NCI-H1694 treated with DMSO at 0.1 percent for 48 hours (cell line): ENCODE measurements around the gene STIL.
"Not testable (repeated sequence)": the region's sequence is repeated elsewhere in the genome, so short reads cannot be mapped to it uniquely, and the experiment has no call there.

Source experiments
- DNase-seq: peaks from one replicate; lab custom pipeline; 2025; lab: John Stamatoyannopoulos, UW

The STIL gene

DNA sequence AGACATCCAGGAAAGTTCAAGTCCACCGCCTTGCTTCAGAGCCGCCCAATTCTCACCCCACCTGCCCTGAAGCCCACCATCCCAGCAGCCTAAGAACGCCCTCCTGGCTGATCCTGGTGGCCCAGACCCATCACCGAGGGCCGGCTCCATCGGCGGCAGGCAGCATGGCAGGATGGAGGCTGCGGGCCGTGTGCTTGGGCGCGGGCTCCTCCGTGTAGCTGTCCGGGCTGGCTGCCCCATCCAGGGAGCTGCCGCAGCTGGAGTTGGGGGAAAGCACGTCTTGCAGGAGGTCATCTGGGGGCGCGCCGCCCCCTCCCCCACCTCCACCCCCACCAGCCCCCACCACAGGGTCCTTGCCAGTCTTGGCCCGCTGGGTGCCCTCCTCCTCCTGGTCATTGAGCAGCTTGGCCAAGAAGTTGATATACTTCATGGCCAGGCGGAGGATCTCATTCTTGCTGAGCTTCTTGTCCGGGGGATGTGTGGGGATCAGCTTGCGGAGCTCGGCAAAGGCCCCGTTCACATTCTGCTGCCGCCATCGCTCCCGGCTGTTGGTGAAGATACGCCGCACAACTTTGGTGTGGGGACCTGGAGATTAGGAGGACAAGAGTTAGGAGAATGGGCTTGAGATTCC is 94.2 kb downstream of the STIL start:
- no peak for DNase-seq

DNA sequence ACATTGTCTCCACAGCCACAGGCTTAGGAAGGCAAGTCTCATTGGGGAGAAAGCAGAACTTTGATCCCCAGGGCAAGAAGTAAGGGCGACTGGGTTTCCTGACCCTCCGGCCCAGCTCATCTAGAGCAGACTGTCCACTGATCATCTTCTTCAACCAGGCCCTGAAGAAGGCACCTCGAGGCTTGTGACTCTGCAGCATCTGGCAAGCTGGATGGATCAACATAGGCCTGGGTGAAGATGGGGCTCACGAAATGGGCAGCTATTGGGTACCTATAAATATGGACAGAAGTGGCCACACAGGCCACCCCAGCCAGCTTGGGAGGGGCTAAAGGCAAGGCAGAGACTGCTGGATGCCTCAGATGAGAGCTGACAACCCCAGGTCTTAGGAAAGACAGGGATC is 94.9 kb downstream of the STIL start:
- no peak for DNase-seq

DNA sequence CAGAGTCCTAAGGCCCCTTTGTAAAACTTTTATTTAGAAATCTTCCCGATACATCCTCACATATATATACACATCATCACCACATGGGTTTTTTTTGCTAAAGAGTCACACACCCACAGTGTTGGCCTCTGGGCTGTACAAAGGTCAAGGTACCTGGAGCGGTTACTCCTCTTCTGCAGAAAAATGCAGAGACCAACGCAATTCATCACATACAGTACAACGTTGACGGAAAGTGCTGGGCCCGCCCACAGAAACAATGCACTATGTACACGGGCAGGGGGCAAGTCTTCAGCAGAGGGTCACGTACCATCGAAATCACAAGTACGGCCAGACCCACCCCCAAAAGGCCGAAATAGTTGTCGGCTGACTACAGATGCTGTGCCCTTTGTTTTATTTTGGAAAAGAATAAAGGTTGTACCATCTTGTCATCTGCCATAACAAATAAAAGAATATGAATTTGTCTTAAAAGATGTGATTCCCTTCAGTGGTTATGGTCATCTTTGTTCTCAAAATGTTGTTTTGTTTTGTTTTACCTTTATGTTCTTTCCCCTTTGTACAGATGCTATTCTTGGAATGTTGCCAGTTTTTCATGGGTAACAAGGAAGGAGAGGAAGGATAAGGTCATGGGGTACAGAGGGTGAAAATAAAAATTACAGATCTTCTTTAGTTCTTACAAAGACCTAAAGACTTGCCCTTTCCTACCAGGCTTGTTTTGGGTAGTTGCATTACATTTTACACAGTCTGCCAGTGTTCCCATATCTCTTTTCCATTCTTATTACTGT is 97.5 kb downstream of the STIL start:
- no peak for DNase-seq

DNA sequence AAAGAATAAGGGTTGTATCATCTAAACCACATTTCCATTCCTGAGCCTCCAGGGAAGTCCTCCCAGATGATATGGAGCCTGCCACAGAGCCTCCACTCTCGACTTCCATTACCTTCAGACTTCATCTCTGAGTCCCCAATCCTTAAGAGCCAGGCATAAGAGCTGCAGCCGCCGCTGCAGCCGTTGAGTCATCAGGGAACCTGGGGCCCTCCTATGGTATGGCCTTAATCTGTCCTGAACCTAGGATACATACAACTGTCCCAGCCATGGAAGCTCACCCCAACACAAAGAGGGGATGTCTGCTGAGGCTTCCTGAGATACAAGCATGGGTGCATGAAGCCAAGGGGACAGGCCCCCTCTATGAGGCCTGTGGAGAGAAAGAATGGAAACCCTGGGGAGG is 98.2 kb downstream of the STIL start:
- no peak for DNase-seq

DNA sequence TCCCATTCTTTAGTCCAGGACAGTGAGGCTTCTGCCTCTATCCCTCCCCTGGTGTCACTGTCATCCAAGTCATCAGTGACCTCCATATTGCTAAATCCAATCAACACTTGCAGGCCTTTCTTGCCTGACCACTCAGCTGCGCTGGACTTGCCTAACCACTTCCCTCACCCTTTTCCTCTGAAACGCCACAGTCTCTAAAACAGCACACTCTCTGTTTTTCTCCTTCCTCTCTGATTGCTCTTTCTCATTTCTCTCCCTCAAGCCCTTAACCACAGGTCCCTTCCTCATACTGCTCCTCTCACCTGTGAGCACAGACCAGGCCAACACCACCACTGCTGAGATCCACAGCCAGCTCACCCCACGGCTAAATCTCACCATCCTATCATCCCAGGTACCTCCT is 99.4 kb downstream of the STIL start:
- no peak for DNase-seq

DNA sequence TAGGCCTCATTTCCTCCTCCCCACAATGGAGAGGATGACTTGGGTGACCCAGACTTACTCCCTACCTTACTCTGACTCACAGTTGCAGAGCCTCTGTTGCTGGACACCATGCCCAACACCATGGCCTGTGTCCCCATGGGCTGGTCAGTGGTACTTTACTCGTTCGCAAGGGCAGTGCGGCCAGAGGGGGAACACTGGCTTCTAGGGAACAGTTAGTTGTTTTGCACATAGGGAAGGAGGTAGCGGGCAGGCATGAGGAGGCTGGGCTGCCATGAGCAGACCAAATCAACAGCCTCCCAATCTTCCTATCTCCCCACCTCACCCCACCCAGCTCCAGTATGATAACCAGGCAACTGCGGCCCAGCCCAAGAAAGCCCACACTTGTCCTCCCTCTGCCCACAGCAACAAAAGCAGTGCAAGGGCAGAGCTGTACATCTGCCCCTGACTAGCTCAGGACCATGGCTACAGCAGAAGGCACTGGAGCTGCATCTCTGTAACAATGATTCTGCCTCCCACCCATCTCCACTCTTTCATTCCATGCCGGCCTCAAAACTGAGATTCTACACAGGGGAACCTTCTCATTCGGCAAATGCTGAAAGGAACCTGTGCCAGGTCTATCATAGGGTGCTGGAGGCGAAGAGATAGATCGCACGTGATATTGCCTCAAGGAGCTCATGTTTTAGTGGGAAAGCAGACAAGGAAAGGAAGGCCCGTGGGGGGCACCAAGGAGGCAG is 100.5 kb downstream of the STIL start:
- DNase-seq = no peak

DNA sequence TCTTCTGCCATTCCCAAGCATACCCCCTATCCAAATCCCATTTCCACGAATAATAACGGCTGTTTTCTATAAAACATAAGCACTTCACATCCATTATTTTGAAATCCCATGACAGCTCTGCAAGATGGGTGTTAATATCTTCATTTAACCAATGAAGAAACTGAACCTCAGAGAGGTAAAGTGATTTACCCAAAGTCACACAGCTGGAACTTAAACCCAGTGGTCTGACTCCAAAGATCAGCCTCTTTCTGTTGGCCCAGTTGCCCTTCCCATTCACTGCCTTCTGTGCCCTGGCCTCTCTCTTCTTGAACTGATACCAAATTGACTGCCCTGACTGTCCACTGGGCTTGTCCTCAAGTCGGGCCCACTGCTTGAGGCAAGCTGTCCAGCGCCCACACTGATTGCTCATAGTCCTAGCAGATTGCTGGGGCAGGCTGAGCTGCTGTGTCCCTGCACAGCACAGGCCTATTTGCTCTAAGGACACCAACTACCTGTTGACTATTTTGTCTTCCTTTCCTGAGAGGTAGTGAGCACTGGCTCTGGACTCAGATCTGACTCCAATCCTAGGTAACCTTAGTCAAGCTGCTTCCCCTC is 101.2 kb downstream of the STIL start:
- DNase-seq = no peak

DNA sequence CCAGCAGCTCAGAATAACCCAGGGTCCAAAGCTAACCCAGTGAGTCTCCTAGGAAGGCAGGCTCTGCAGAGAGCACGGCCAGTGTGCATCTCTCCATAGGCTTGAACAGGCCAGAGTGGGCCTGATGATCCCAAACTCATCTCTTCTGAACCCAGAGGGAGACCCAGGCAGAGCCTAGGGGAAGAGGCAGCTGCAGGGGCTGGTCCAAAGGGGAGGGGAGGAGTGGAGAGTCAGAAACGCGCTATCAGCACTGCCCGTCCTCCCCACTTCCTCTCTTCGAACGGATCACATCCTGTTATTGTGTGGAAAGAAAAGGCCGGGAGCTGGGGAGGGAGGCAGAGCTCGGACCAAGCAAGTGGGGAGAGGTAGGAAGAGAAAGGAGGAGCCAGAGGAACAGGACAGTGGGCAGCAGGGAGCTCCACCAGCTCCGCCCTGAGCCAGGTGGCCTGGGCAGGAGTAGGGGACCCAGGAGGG is 102.1 kb downstream of the STIL start:
- DNase-seq = no peak

DNA sequence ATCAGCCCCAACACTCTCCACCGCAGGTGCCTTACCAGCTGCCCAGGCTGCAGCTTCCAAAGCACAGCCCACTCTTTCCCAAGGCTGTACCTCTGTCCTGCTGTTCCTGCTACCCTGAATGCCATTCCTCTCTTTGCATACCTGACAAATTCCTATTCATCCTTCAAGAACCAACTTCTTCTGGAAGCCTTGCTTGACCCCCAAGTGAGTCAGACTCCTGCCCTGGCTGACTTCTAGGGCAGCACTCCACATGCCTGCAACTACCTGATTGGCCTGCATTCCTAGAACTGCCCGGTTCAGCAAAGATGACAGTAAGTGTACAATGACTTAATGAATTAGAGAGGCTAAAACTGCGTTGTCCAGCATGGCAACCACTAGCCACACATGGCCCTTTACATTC is 103.3 kb downstream of the STIL start:
- DNase-seq = no peak

DNA sequence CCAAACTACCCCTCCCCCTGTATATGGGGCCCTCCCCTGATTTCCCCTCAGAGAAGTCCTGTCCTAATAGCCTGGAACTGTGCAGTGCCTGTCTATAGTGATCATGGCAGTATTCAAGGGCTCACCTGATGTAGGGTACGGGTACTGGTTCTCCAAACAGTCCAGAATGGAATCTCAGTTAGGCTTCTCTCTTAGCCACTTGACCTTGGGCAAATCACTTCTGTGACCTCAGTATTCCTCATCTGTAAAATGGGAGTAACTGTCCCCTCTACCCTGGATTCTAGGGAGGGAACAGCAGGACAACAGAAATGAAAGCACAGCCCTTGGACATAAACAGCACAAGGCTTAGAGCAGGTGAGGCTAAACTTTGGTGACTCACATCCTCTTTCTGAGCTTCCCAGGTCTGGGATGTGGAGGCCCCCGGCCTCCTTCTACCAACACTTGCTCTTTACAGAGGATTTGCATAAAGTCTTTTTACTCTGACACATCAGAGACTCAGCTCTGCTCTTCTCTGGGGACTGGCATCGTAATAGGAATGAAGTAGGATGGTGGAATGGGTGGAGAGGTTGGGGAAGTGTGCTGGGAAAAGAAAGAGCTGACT is 104.1 kb downstream of the STIL start:
- no peak for DNase-seq

DNA sequence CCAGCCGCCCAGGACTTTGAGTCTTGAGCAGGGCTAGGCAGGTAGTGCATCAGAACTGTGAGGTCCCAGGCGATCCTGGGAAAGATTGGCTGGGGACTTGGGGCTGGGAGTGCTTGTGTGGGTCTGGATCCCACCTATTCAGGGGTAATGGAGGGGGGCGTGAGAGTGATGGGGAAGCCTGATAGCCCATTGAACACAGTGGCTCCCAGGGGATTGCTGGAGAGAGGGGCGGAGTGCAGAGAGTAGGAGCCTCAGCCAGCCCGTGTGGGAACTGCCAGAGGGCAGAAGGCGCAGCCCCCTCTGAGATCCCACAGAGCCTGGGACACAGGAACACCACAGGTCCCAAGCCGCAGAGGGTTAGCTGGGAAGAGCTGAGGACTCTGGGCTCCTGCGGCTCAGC is 104.9 kb downstream of the STIL start:
- DNase-seq = no peak

DNA sequence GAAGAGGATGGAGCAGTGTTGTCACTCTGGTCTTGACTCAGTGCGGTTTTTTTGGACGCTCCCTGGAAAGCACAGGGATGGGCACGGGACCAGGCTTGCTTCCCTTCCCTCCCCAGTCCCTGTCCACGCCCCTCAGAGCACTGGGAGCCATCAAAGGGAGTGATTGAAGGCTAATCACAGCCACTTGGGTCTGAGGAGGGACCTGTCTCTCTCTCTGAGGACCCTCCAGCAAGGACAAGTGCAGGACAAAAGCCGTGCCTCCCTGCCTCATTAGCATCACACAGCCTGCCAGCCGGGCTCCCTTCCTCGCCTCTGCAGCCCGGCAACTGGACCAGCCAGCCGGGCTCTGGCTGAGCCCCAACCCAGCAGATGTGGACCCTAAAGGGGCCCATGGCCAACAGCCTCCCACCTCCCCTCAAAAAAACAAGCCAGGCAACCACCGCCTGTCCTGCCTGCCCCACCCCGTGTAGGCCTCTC is 105.5 kb downstream of the STIL start:
- DNase-seq = no peak

DNA sequence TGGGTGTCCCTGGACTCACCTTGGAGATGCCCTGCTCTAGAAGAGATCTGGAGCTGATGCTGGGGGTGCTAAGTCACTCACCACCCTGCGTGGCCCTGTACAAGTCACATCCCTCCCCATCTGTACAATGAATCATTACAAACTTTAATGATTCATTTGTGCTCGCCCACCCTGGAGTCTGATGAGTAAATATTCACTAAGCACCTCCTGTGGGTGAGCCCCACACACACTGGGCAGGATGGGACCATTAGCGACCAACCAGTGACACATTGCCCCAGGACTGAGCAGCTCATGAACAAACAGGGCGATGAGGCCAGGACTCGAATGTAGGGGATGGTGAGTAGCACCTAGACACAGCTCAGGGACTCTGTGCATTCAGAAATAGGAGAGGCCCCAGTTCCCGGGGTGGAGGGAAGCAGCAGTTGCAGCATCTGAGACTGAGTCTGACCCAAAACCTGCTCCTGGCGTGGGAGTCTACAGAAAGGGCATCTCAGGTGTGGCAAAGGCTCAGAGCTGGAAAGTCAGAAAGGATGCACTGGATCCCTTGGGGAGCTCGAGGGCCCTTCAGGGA is 106.1 kb downstream of the STIL start:
- DNase-seq = no peak

DNA sequence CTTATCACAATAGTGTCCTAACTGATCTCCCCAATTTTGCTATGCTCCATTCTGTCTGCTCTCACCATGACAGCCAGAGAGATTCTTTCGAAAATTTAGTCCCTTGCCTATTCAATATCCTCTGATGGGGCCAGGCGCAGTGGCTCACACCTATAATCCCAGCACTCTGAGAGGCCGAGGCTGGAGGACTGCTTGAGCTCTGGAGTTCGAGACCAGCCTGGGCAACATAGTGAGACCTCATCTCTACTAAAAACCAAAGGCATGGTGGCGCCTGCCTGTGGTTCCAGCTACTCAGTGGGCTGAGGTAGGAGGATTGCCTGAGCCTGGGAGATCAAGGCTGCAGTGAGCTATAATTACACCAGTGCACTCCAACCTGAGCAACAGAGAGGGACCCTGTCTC is 108.0 kb downstream of the STIL start:
- DNase-seq = no peak

DNA sequence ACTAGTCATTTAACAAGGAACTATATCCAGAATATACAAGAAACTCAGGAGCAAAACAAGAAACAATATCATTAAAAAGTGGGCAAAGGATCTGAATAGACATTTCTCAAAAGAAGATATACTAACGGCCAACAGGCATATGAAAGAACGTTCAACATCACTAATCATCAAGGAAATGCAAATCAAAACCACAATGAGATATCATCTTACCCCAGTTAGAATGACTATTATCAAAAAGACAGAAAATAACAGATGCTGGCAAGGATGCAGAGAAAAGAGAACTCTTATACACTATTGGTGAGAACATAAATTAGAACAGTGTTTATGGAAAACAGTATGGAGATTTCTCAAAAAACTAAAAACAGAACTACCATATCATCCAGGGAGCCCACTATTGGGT is 110.4 kb downstream of the STIL start:
- DNase-seq = not testable (repeated sequence)

DNA sequence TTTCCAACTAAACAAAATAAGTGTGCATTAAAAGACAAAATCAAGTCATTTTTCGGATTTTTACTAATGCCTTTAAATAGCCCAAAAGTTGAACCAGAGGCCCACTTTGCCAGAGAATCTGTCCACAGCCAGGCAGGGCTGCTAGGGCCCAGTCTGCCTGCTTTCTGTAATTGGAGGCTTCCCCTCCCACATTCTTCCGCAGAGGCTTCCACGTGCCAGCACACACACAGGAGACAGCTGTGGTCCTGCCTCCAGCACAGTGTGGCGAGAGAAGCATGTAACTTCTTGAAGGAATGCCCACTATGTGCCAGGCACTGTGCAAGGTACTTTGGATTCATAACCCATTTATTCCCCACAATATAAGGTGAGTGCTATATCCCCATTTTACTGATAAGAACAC is 112.8 kb downstream of the STIL start:
- DNase-seq = no peak
